Right lobe of liver (tissue), 4 donors: ENCODE results near the gene ZBTB7C.

Experiments used
- CTCF ChIP-seq, 4 donors: fragments of 200-600 bp in 3 of 4; fragments of 450-650 bp in 1 of 4; IDR thresholded peaks; one replicate each; pipeline versions ENCODE4 v1.5.1 to v1.8.0; 2016 to 2022; ENCODE audit warnings: antibody characterized with exemption in 4 of 4, mild to moderate bottlenecking in 2 of 4
- POLR2A ChIP-seq: fragments of 450-650 bp; IDR thresholded peaks from one replicate; pipeline ENCODE4 v1.6.1; 2017; ENCODE audit warnings: antibody characterized with exemption, mild to moderate bottlenecking
- donor health status: DM: no; HTN: no; CAD: no.
- donor health status: DM: no; HTN: no; CAD: no.
- donor health status: DM: no; HTN: yes; CAD: no.

- TF ChIP-seq POLR2A (no peak), CTCF (IDR thresholded peaks at IDR 0.05) (no peak)
Measured at GRCh38 chr18:47986620-47987387, 422.4 kb downstream of the ZBTB7C start.
